A549 (cell line): ENCODE results near the gene HSPG2. TPM values are rescaled to one million over a fixed set of nuclear protein-coding genes. Genes with fewer than 3 reads are reported as not detected.

Experiments
- ATAC-seq, 2 experiments: fragments of 200-7000 bp in 1 of 2; fragments of >200 bp in 1 of 2; cut with Nextera tagmentation in 1 of 2; cut with Tn5 transposase in 1 of 2; 3 replicates each; pipeline versions ENCODE4 v1.8.0 to v1.9.1; 2018 to 2020; ENCODE audit warnings: mild to moderate bottlenecking in 1 of 2, moderate library complexity in 1 of 2
- CTCF ChIA-PET: fragments of 300-600 bp; sonication (Branson Sonifier 250); formaldehyde crosslinking; extraction: SDS; loops from one replicate; lab custom pipeline; 2021; ENCODE audit warnings: antibody characterized with exemption, inconsistent platforms; lab: Yijun Ruan, JAX
- POLR2A ChIA-PET: fragments of 350-600 bp; formaldehyde crosslinking; extraction: SDS; loops from one replicate; lab custom pipeline; 2021; ENCODE audit warnings: antibody characterized with exemption, inconsistent platforms; lab: Yijun Ruan, JAX
- DNase-seq, 2 experiments: peaks; one replicate each; pipeline versions ENCODE4 v3.0.0 to v3.0.0-alpha.2; 2011 to 2016; ENCODE audit warnings: low read depth in 1 of 2, low spot score in 1 of 2
- FAIRE-seq: peaks from 2 replicates; lab custom pipeline; 2011; peaks lifted over from hg19 to GRCh38; lab: Jason Lieb, UNC
- H3K27ac ChIP-seq, 2 experiments: fragments of >200 bp; sonication (Bioruptor Twin); formaldehyde crosslinking; 3 replicates each; pipeline ENCODE4 v1.5.1; 2016 to 2017
- H3K4me1 ChIP-seq: fragments of >200 bp; sonication (Bioruptor Twin); formaldehyde crosslinking; 3 replicates; pipeline ENCODE4 v1.6.1; 2016
- H3K4me2 ChIP-seq: fragments of >200 bp; sonication (Bioruptor Twin); formaldehyde crosslinking; 3 replicates; pipeline ENCODE4 v1.6.1; 2016
- H3K4me3 ChIP-seq: fragments of >200 bp; sonication (Bioruptor Twin); formaldehyde crosslinking; 3 replicates; pipeline ENCODE4 v1.5.1; 2016
- H3K9me3 ChIP-seq: fragments of >200 bp; sonication (Bioruptor Twin); formaldehyde crosslinking; 3 replicates; pipeline ENCODE4 v1.6.1; 2016
- BCL3 ChIP-seq: fragments of >200 bp; sonication (Bioruptor Twin); formaldehyde crosslinking; IDR thresholded peaks from 3 replicates; pipeline ENCODE4 v1.6.1; 2016
- CBX2 ChIP-seq: fragments of 200-600 bp; sonication (generic); IDR thresholded peaks from 2 replicates; pipeline ENCODE4 v1.6.1; 2016; ENCODE audit warnings: low read depth, mild to moderate bottlenecking, borderline replicate concordance
- CEBPB ChIP-seq, 2 experiments: fragments of >200 bp in 1 of 2; sonication (Bioruptor Twin) in 1 of 2; formaldehyde crosslinking in 1 of 2; IDR thresholded peaks; 2 replicates each; pipeline ENCODE4 v1.6.1; 2012 to 2016
- ESRRA ChIP-seq: fragments of 150-350 bp; IDR thresholded peaks from 2 replicates; pipeline ENCODE4 v1.6.1; 2014; ENCODE audit warnings: mild to moderate bottlenecking, low read length, borderline replicate concordance
- FOSB ChIP-seq: fragments of 250-450 bp; sonication (Bioruptor Pico); IDR thresholded peaks from 2 replicates; pipeline ENCODE4 v1.5.0; 2020; ENCODE audit warnings: mild to moderate bottlenecking, moderate library complexity
- FOXS1 ChIP-seq: fragments of 250-450 bp; sonication (Bioruptor Pico); IDR thresholded peaks from 2 replicates; pipeline ENCODE4 v1.5.0; 2020; ENCODE audit warnings: mild to moderate bottlenecking, moderate library complexity
- HES2 ChIP-seq: fragments of >200 bp; sonication (Bioruptor Twin); formaldehyde crosslinking; IDR thresholded peaks from 2 replicates; pipeline ENCODE4 v1.6.1; 2016
- HOXA7 ChIP-seq: fragments of 250-450 bp; sonication (Bioruptor Pico); IDR thresholded peaks from 2 replicates; pipeline ENCODE4 v1.5.0; 2020; ENCODE audit warnings: mild to moderate bottlenecking, moderate library complexity
- JUN ChIP-seq, 2 experiments: fragments of >200 bp; sonication (Bioruptor Twin); formaldehyde crosslinking; IDR thresholded peaks; 2 replicates in 1 of 2; 3 replicates in 1 of 2; pipeline ENCODE4 v1.6.1; 2016 to 2017
- JUNB ChIP-seq: fragments of >200 bp; sonication (Bioruptor Twin); formaldehyde crosslinking; IDR thresholded peaks from 2 replicates; pipeline ENCODE4 v1.6.1; 2016
- KDM5A ChIP-seq: fragments of 200-600 bp; sonication (generic); IDR thresholded peaks from 2 replicates; pipeline ENCODE4 v1.6.1; 2016; ENCODE audit warnings: antibody characterized with exemption, mild to moderate bottlenecking
- MAFK ChIP-seq: fragments of 450-650 bp; IDR thresholded peaks from 2 replicates; pipeline ENCODE4 v1.6.1; 2014; ENCODE audit not compliant: partially characterized antibody
- NPAS2 ChIP-seq: fragments of 250-450 bp; sonication (Bioruptor Pico); IDR thresholded peaks from 2 replicates; pipeline ENCODE4 v1.8.0; 2022; ENCODE audit warnings: mild to moderate bottlenecking, moderate library complexity, borderline replicate concordance
- PBX3 ChIP-seq: IDR thresholded peaks from 2 replicates; pipeline ENCODE4 v1.6.1; 2012
- POLR2A ChIP-seq: IDR thresholded peaks from 2 replicates; pipeline ENCODE4 v1.6.1; 2012; ENCODE audit warnings: mild to moderate bottlenecking, low read length
- POLR2AphosphoS2 ChIP-seq: conservative IDR thresholded peaks from 2 replicates; pipeline ENCODE4 v1.6.1; 2012; ENCODE audit warnings: low read length, improper control_type of control experiment, inconsistent platforms
- RAD21 ChIP-seq, 2 experiments: fragments of >200 bp in 1 of 2; sonication (Bioruptor Twin) in 1 of 2; formaldehyde crosslinking in 1 of 2; IDR thresholded peaks in 1 of 2; conservative IDR thresholded peaks in 1 of 2; 2 replicates in 1 of 2; 3 replicates in 1 of 2; pipeline ENCODE4 v1.6.1; 2012 to 2018; ENCODE audit warnings: inconsistent platforms in 1 of 2
- RCOR1 ChIP-seq: fragments of 150-350 bp; IDR thresholded peaks from 2 replicates; pipeline ENCODE4 v1.6.1; 2014; ENCODE audit warnings: antibody characterized with exemption, low read length, low read depth
- REST ChIP-seq: fragments of 200-600 bp; sonication (generic); IDR thresholded peaks from 2 replicates; pipeline ENCODE4 v1.6.1; 2016; ENCODE audit warnings: antibody characterized with exemption, mild to moderate bottlenecking, moderate library complexity
- RNF2 ChIP-seq: fragments of 200-600 bp; sonication (generic); IDR thresholded peaks from 2 replicates; pipeline ENCODE4 v1.6.1; 2016; ENCODE audit warnings: low read depth, mild to moderate bottlenecking, antibody characterized with exemption, moderate library complexity, borderline replicate concordance
- SREBF2 ChIP-seq: fragments of 450-650 bp; IDR thresholded peaks from 2 replicates; pipeline ENCODE4 v1.6.1; 2014; ENCODE audit warnings: mild to moderate bottlenecking, moderate library complexity
- ZFP36 ChIP-seq: fragments of 450-650 bp; IDR thresholded peaks from 2 replicates; pipeline ENCODE4 v1.6.1; 2014; ENCODE audit warnings: borderline replicate concordance; ENCODE audit not compliant: partially characterized antibody
- WGBS: methylation state at CpG from one replicate; pipeline ENCODE4 v1.1.6; 2017; ENCODE audit errors: missing lambda C conversion rate; 5-methylcytosine and 5-hydroxymethylcytosine counted together
- polyA plus RNA-seq, 4 experiments: library from polyadenylated mRNA; depleted of rRNA in 3 of 4; stranded (reverse); fragments of >200 nt; fragmentation: RNase III in 1 of 4; extraction: RNeasy Plus Mini Kit Qiagen cat#74134 plus additional on column Dnase treatment in 1 of 4; gene quantifications; 2 replicates in 3 of 4; 3 replicates in 1 of 4; pipeline ENCODE4 v1.2.3, GENCODE V29; 2011 to 2017

The HSPG2 gene
- polyA plus RNA-seq, 2 of the 4 experiments (the other 2 are of a cell fraction) = 7.0 to 42.7 TPM

GRCh38 chr1:21901473-21901847, 35.6 kb downstream of the HSPG2 start:
- DNase-seq = no peak
- no peaks in the 10 kb centered on the region for H3K9me3 ChIP-seq
- WGBS = no CpG with 5 or more reads among the region's 5 CpGs
- peaks cover 18% of the 10 kb centered on the region; the same call in 2 of the 3 replicates for H3K4me1 ChIP-seq
- peak in 1 of 2 experiments; percentile 16; a peak in 2 of 6 replicates for ATAC-seq
- H3K4me2 ChIP-seq = no peak overlapping the region
- TF ChIP-seq FOXS1 (CRISPR knock-in tag) (no peak), BCL3 (no peak), MAFK (no peak), RAD21 (conservative IDR thresholded peaks at IDR 0.05 in 1 of 2, IDR thresholded peaks at IDR 0.05 in 1 of 2) (no peak), SREBF2 (no peak), POLR2A (no peak), PBX3 (no peak), ESRRA (no peak), CEBPB (IDR thresholded peaks at IDR 0.05) (no peak), HOXA7 (CRISPR knock-in tag) (no peak), REST (no peak), RNF2 (no peak), KDM5A (no peak), JUNB (no peak), RCOR1 (no peak), JUN (IDR thresholded peaks at IDR 0.05) (no peak), CBX2 (no peak), NPAS2 (CRISPR knock-in tag) (no peak), HES2 (no peak)
- TF ChIP-seq, all 56 proteins: peak for 0
- Histone ChIP-seq H3K27ac (peak overlapping the region in 1 of 2 experiments; percentile 46; a peak in 1 of 6 replicates), H3K4me3 (no peak overlapping the region)
- FAIRE-seq = no peak
- POLR2A ChIA-PET = interaction anchor here (0.6 kb wide), 1 partner anchor 19 kb away, joined by 4 read pairs; no protein-coding TSS in a partner anchor
- CTCF ChIA-PET = interaction anchor here (0.6 to 1.0 kb wide), 2 partner anchors 62 to 126 kb away, joined by 4 to 5 read pairs; no protein-coding TSS in a partner anchor

GRCh38 chr1:21900766-21901472, 36.2 kb downstream of the HSPG2 start:
- ATAC-seq (no peak), FAIRE-seq (no peak), DNase-seq (no peak)
- POLR2A ChIA-PET = interaction anchor here (0.6 kb wide), 1 partner anchor 19 kb away, joined by 4 read pairs; no protein-coding TSS in a partner anchor
- H3K4me1 ChIP-seq = peaks cover 18% of the 10 kb centered on the region; the same call in 2 of the 3 replicates
- CTCF ChIA-PET = interaction anchor here (0.6 to 1.0 kb wide), 2 partner anchors 63 to 126 kb away, joined by 4 to 5 read pairs; no protein-coding TSS in a partner anchor
- no peak overlapping the region for H3K4me2 ChIP-seq
- WGBS = 89% methylated on average over 13 of the region's 13 CpGs
- H3K4me3 ChIP-seq = no peak overlapping the region
- no peaks in the 10 kb centered on the region for H3K9me3 ChIP-seq
- 0 out of 6 replicates have a peak overlapping the region, but pooled peaks of 1 of the 2 experiments have one; percentile 46 for H3K27ac ChIP-seq
- TF ChIP-seq FOSB (CRISPR knock-in tag) = no peak
- no peak for TF ChIP-seq PBX3
- TF ChIP-seq POLR2AphosphoS2 = no peak
- TF ChIP-seq ZFP36 = no peak
- no peak for TF ChIP-seq FOXS1 (CRISPR knock-in tag)
- TF ChIP-seq HES2 = no peak
- no peak for TF ChIP-seq JUNB
